ENCODE data around the gene FIGNL1.

The FIGNL1 gene

DNA sequence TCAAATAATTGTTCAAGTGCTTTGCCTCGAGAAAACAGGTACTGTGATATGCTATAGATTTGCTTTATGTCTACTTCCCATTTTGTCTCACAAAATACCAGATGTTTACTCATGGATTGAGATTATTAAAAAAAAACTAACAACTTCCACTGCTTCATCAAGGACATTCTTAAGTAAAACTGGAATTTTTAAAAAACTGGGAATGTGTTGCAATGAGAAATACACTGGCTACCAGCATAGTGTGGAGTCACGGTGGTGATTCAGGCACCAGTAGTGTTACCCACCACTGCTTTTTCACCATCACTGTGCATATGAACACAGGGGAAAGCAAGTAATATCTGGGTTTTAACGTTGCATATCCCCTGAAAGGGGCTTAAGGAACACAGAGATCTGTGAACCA is 21.2 kb downstream of the FIGNL1 start:
- Histone ChIP-seq H3K9me3 (ENCODE audit: insufficient read depth, low read length) (no peaks in the 10 kb centered on the region), H3K4me2 (ENCODE audit: low read length) (no peak overlapping the region), H3K4me1 (ENCODE audit: low read length) (peaks cover 1% of the 10 kb centered on the region; the same call in 1 of the 2 replicates), H3K79me2 (ENCODE audit: low read length) (no peaks in the 10 kb centered on the region), H3K36me3 (replicated peaks; ENCODE audit: low read depth, low read length) (no peaks in the 10 kb centered on the region), H4K20me1 (ENCODE audit: insufficient read depth, low read length) (no peaks in the 10 kb centered on the region), H3K27ac (ENCODE audit: low read length) (no peak overlapping the region), H3K27me3 (ENCODE audit: low read depth, low read length) (no peaks in the 10 kb centered on the region), H3K9ac (ENCODE audit: low read length) (no peak overlapping the region), H2AFZ (ENCODE audit: low read depth, low read length) (no peak overlapping the region), H3K4me3 (ENCODE audit: low read length) (no peak overlapping the region)
- TF ChIP-seq, protein P1, sequence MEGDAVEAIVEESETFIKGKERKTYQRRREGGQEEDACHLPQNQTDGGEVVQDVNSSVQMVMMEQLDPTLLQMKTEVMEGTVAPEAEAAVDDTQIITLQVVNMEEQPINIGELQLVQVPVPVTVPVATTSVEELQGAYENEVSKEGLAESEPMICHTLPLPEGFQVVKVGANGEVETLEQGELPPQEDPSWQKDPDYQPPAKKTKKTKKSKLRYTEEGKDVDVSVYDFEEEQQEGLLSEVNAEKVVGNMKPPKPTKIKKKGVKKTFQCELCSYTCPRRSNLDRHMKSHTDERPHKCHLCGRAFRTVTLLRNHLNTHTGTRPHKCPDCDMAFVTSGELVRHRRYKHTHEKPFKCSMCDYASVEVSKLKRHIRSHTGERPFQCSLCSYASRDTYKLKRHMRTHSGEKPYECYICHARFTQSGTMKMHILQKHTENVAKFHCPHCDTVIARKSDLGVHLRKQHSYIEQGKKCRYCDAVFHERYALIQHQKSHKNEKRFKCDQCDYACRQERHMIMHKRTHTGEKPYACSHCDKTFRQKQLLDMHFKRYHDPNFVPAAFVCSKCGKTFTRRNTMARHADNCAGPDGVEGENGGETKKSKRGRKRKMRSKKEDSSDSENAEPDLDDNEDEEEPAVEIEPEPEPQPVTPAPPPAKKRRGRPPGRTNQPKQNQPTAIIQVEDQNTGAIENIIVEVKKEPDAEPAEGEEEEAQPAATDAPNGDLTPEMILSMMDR (IDR thresholded peaks at IDR 0.05; ENCODE audit: low read depth, low read length), result no peak
- no peak for TF ChIP-seq EZH2phosphoT487 (IDR thresholded peaks at IDR 0.05; ENCODE audit: low read depth)

DNA sequence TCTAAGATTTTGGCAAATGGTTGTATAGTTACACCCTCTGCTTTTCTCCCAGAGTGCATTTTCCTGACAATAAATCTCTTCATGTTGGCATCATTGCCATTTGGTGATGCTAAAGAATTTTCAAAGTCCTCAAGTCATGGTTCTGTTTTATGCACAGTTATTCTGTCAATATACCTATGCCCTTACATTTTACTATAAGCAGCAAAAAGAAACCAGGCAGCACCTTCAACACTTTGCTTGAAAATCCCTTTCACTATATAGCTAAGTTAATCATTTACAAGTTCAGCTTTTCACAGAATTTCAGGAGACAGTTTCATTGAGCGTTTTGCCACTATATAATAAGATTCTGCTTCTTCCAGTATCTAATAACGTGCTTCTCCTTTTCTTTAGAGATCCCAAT is 22.6 kb downstream of the FIGNL1 start:
- no peaks in the 10 kb centered on the region for H3K9me3 ChIP-seq (ENCODE audit: insufficient read depth, low read length)
- no peak overlapping the region for H3K4me3 ChIP-seq (ENCODE audit: low read length)
- H3K9ac ChIP-seq (ENCODE audit: low read length), result no peak overlapping the region
- H3K4me1 ChIP-seq (ENCODE audit: low read length), result peaks cover 5% of the 10 kb centered on the region; the same call in 1 of the 2 replicates
- TF ChIP-seq, protein P1 (IDR thresholded peaks at IDR 0.05; ENCODE audit: low read depth, low read length), result no peak
- TF ChIP-seq EZH2phosphoT487 (IDR thresholded peaks at IDR 0.05; ENCODE audit: low read depth), result no peak
- H3K36me3 ChIP-seq (replicated peaks; ENCODE audit: low read depth, low read length), result no peaks in the 10 kb centered on the region
- no peaks in the 10 kb centered on the region for H4K20me1 ChIP-seq (ENCODE audit: insufficient read depth, low read length)
- no peaks in the 10 kb centered on the region for H3K79me2 ChIP-seq (ENCODE audit: low read length)
- H3K27me3 ChIP-seq (ENCODE audit: low read depth, low read length), result no peaks in the 10 kb centered on the region
- no peak overlapping the region for H3K27ac ChIP-seq (ENCODE audit: low read length)
- H2AFZ ChIP-seq (ENCODE audit: low read depth, low read length), result no peak overlapping the region
- no peak overlapping the region for H3K4me2 ChIP-seq (ENCODE audit: low read length)

DNA sequence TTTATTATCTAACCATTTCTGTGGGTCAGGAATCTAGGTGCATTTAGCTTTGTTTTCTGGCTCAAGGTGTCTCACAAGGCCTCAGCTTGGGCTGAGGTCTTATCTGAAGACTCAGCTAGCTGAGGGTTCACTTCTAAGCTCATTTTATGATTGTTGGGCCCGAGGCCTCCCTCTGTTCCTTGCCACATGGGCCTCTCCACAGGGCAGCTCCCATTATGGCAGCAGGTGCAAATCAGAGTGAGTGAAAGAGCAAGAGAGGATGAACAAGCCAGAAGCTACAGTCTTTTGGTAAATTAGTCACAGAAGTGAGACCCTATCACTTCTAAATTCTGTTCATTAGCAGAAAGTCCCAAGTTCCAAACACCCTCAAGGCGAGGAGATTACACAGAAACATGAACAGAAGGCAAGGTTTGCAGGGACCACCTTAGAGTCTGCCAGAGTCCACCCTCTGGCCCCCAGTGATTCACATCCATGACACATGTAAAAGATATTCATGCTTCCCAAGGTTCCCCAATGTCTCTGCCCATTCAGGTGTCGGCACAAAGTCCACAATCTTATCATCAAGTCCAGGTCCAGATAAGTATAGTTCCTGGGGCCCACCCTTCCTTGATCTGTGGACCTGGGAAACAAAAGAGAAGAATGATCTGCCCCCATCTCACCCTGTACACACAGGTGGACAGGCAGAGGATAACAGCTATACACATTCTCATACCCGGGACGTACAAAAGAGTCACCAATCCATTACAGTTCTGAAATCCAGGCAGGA is 23.7 kb downstream of the FIGNL1 start:
- Histone ChIP-seq H3K4me2 (ENCODE audit: low read length) (no peak overlapping the region), H3K27me3 (ENCODE audit: low read depth, low read length) (no peaks in the 10 kb centered on the region), H2AFZ (ENCODE audit: low read depth, low read length) (no peak overlapping the region), H3K4me3 (ENCODE audit: low read length) (no peak overlapping the region), H3K4me1 (ENCODE audit: low read length) (peaks cover 5% of the 10 kb centered on the region; the same call in 1 of the 2 replicates), H3K9me3 (ENCODE audit: insufficient read depth, low read length) (no peaks in the 10 kb centered on the region), H3K79me2 (ENCODE audit: low read length) (no peaks in the 10 kb centered on the region), H3K36me3 (replicated peaks; ENCODE audit: low read depth, low read length) (no peaks in the 10 kb centered on the region), H4K20me1 (ENCODE audit: insufficient read depth, low read length) (no peaks in the 10 kb centered on the region), H3K27ac (ENCODE audit: low read length) (no peak overlapping the region), H3K9ac (ENCODE audit: low read length) (no peak overlapping the region)
- TF ChIP-seq EZH2phosphoT487 (IDR thresholded peaks at IDR 0.05; ENCODE audit: low read depth), result no peak
- TF ChIP-seq, protein P1 (IDR thresholded peaks at IDR 0.05; ENCODE audit: low read depth, low read length), result no peak

DNA sequence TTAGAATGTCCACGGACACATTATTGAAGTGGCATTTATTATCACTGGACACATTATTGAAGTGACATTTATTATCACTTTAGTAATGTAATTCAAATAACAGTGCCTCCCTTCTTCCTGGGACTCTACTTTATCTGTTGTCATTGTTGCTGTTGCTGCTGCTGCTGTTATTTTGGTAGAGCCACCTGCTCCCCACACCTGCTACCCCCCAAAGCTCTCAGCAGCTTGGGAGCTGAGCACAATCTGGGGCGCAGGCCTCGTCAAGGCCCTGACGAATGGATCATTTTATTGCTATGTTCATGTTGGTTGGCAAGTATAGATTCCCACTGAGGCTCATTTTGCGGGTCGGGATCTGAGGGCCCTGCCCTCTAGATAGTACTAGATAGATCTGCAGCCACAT is 24.8 kb downstream of the FIGNL1 start:
- no peak overlapping the region for H3K27ac ChIP-seq (ENCODE audit: low read length)
- H3K79me2 ChIP-seq (ENCODE audit: low read length), result no peaks in the 10 kb centered on the region
- no peaks in the 10 kb centered on the region for H3K36me3 ChIP-seq (replicated peaks; ENCODE audit: low read depth, low read length)
- no peak overlapping the region for H3K9ac ChIP-seq (ENCODE audit: low read length)
- no peaks in the 10 kb centered on the region for H3K9me3 ChIP-seq (ENCODE audit: insufficient read depth, low read length)
- H4K20me1 ChIP-seq (ENCODE audit: insufficient read depth, low read length), result no peaks in the 10 kb centered on the region
- H3K4me1 ChIP-seq (ENCODE audit: low read length), result peaks cover 5% of the 10 kb centered on the region; the same call in 1 of the 2 replicates
- H2AFZ ChIP-seq (ENCODE audit: low read depth, low read length), result no peak overlapping the region
- no peak overlapping the region for H3K4me2 ChIP-seq (ENCODE audit: low read length)
- H3K4me3 ChIP-seq (ENCODE audit: low read length), result no peak overlapping the region
- H3K27me3 ChIP-seq (ENCODE audit: low read depth, low read length), result no peaks in the 10 kb centered on the region
- TF ChIP-seq, protein P1 (IDR thresholded peaks at IDR 0.05; ENCODE audit: low read depth, low read length), result no peak
- TF ChIP-seq EZH2phosphoT487 (IDR thresholded peaks at IDR 0.05; ENCODE audit: low read depth), result no peak
